ENCODE results near the gene LNP1. TPM values are rescaled to one million over a fixed set of nuclear protein-coding genes. Genes with fewer than 3 reads are reported as not detected.

LNP1 gene
- total and polyA plus RNA-seq, 10 of the 15 experiments (the other 5 are each of a cell fraction or from before 2014, with no cell fraction given), result 2.1 to 4.2 (median 2.7) TPM

GRCh38 chr3:100361897-100362296 is 39.4 kb upstream of the LNP1 start:
- TF ChIP-seq SUPT20H (IDR thresholded peaks at IDR 0.05; ENCODE audit: borderline replicate concordance, control insufficient read depth, low read depth, low read length) (no peak), STAT3 (IDR thresholded peaks at IDR 0.05; ENCODE audit: low read depth, low read length) (no peak), SMAD1 (IDR thresholded peaks at IDR 0.05; ENCODE audit: low read depth, partially characterized antibody) (no peak), STAT1 (conservative IDR thresholded peaks at IDR 0.05) (no peak), TAF1 (IDR thresholded peaks at IDR 0.05; ENCODE audit: borderline replicate concordance, low read depth, low read length) (no peak)
- no peak overlapping the region for H3K27ac ChIP-seq (ENCODE audit: control insufficient read depth, insufficient read depth)
- no peak overlapping the region for H3K9ac ChIP-seq (ENCODE audit: control insufficient read depth, insufficient read depth, low read length)
- ATAC-seq, result no peak
- H3K36me3 ChIP-seq (ENCODE audit: control insufficient read depth in 2 of 2, insufficient read depth in 2 of 2, low read length in 1 of 2), result peaks cover 0 to 20% of the 10 kb centered on the region in 2 experiments; a peak in 3 of 4 replicates
- H2AFZ ChIP-seq (ENCODE audit: control insufficient read depth, low read depth, low read length), result no peak overlapping the region
- no peaks in the 10 kb centered on the region for H3K4me1 ChIP-seq (ENCODE audit: control insufficient read depth, insufficient read depth, low read length)
- ChIA-PET POLR2A (no interaction called here), CTCF (no interaction called here), SMC1A (ENCODE audit: uncharacterized antibody, unreplicated experiment) (interaction anchor here (1.2 kb wide), 1 partner anchor 46 kb away, joined by 4 read pairs; no protein-coding TSS in a partner anchor), RAD21 (ENCODE audit: unreplicated experiment) (no interaction called here)
- WGBS (ENCODE audit: insufficient coverage, insufficient replicate concordance, low lambda C conversion rate, missing lambda C conversion rate), result 100% methylated on average over 1 of the region's 1 CpG
- H4K20me1 ChIP-seq (ENCODE audit: control insufficient read depth, insufficient read depth), result no peaks in the 10 kb centered on the region
- no TSS peak for BruUV-seq (replicated peaks)
- no peaks in the 10 kb centered on the region for H3K79me2 ChIP-seq (ENCODE audit: control insufficient read depth, insufficient read depth, low read length)
- H3K9me3 ChIP-seq (replicated peaks; ENCODE audit: control insufficient read depth, insufficient read depth, low read length), result no peaks in the 10 kb centered on the region
- intact Hi-C loops (cut with micrococcal nuclease; ENCODE audit: unreplicated experiment) (no loop called here), in situ Hi-C loops (cut with MboI) (no loop called here)
- no peak overlapping the region for H3K4me3 ChIP-seq
- FAIRE-seq, result no peak
- no peak overlapping the region for H3K4me2 ChIP-seq (ENCODE audit: control insufficient read depth, insufficient read depth)
- DNase-seq (ENCODE audit: low read depth, low spot score), result no peak
- H3K27me3 ChIP-seq (replicated peaks in 1 of 2; ENCODE audit: control insufficient read depth in 2 of 2, insufficient read depth in 2 of 2, low read length in 1 of 2), result no peaks in the 10 kb centered on the region

GRCh38 chr3:100364421-100364820 is 36.9 kb upstream of the LNP1 start:
- Histone ChIP-seq H4K20me1 (ENCODE audit: control insufficient read depth, insufficient read depth) (no peaks in the 10 kb centered on the region), H3K27me3 (replicated peaks in 1 of 2; ENCODE audit: control insufficient read depth in 2 of 2, insufficient read depth in 2 of 2, low read length in 1 of 2) (no peaks in the 10 kb centered on the region), H3K36me3 (ENCODE audit: control insufficient read depth in 2 of 2, insufficient read depth in 2 of 2, low read length in 1 of 2) (peaks cover 2 to 26% of the 10 kb centered on the region in 2 experiments), H3K4me1 (ENCODE audit: control insufficient read depth, insufficient read depth, low read length) (no peaks in the 10 kb centered on the region), H3K9ac (ENCODE audit: control insufficient read depth, insufficient read depth, low read length) (no peak overlapping the region), H3K4me2 (ENCODE audit: control insufficient read depth, insufficient read depth) (no peak overlapping the region), H2AFZ (ENCODE audit: control insufficient read depth, low read depth, low read length) (no peak overlapping the region), H3K9me3 (replicated peaks; ENCODE audit: control insufficient read depth, insufficient read depth, low read length) (no peaks in the 10 kb centered on the region), H3K79me2 (ENCODE audit: control insufficient read depth, insufficient read depth, low read length) (no peaks in the 10 kb centered on the region), H3K4me3 (no peak overlapping the region), H3K27ac (ENCODE audit: control insufficient read depth, insufficient read depth) (no peak overlapping the region)
- in situ Hi-C loops (cut with MboI) (no loop called here), intact Hi-C loops (cut with micrococcal nuclease; ENCODE audit: unreplicated experiment) (no loop called here)
- no TSS peak for BruUV-seq (replicated peaks)
- ChIA-PET SMC1A (ENCODE audit: uncharacterized antibody, unreplicated experiment) (interaction anchor here (0.9 to 2.2 kb wide), 3 partner anchors 16 to 48 kb away, joined by 3 to 5 read pairs (median 3); partner anchors contain the start of genes LNP1 and TOMM70), CTCF (interaction anchor here (0.5 to 1.4 kb wide), 3 partner anchors 12 to 221 kb away, joined by 3 to 5 read pairs (median 3); no protein-coding TSS in a partner anchor), POLR2A (interaction anchor here (1.4 kb wide), 1 partner anchor 37 kb away, joined by 4 read pairs; the partner anchor contains the start of gene LNP1), RAD21 (ENCODE audit: unreplicated experiment) (interaction anchor here (0.8 kb wide), 1 partner anchor 48 kb away, joined by 4 read pairs; no protein-coding TSS in a partner anchor)
- FAIRE-seq, result no peak
- no peak for DNase-seq (ENCODE audit: low read depth, low spot score)
- no peak for ATAC-seq
- 100% methylated on average over 3 of the region's 3 CpGs for WGBS (ENCODE audit: insufficient coverage, insufficient replicate concordance, low lambda C conversion rate, missing lambda C conversion rate)
- TF ChIP-seq REST (IDR thresholded peaks at IDR 0.05; ENCODE audit: low read depth, low read length), result no peak
- TF ChIP-seq CUX1 (IDR thresholded peaks at IDR 0.05; ENCODE audit: insufficient replicate concordance, low read depth, low read length), result no peak
- TF ChIP-seq ZNF384 (IDR thresholded peaks at IDR 0.05; ENCODE audit: borderline replicate concordance, low read depth, low read length), result no peak
